HEK293T (cell line): ENCODE data around the gene PPP1R15B.

ENCODE experiments used
- CTCF ChIA-PET: fragments of 350-600 bp; formaldehyde crosslinking; extraction: SDS; loops from one replicate; lab custom pipeline; 2021; ENCODE audit warnings: antibody characterized with exemption, inconsistent platforms; lab: Yijun Ruan, JAX
- POLR2A ChIA-PET: fragments of 350-600 bp; formaldehyde crosslinking; extraction: SDS; loops from one replicate; lab custom pipeline; 2020; ENCODE audit warnings: antibody characterized with exemption, inconsistent platforms; lab: Yijun Ruan, JAX
- DNase-seq: peaks from one replicate; pipeline ENCODE4 v3.0.0; 2012; ENCODE audit warnings: mixed read lengths; ENCODE audit errors: extremely low spot score
- ARNT ChIP-seq: fragments of 450-650 bp; IDR thresholded peaks from 2 replicates; pipeline ENCODE4 v1.6.1; 2017; ENCODE audit warnings: mild to moderate bottlenecking
- BHLHE40 ChIP-seq: fragments of 450-650 bp; IDR thresholded peaks from 2 replicates; pipeline ENCODE4 v1.6.1; 2016; ENCODE audit warnings: mild to moderate bottlenecking, moderate library complexity, borderline replicate concordance
- CTBP1 ChIP-seq: fragments of 450-650 bp; IDR thresholded peaks from 2 replicates; pipeline ENCODE4 v1.6.1; 2016; ENCODE audit warnings: borderline replicate concordance
- ELF4 ChIP-seq: fragments of 450-650 bp; IDR thresholded peaks from 2 replicates; pipeline ENCODE4 v1.6.1; 2017; ENCODE audit warnings: antibody characterized with exemption
- FOXA1 ChIP-seq: fragments of 450-650 bp; IDR thresholded peaks from 2 replicates; pipeline ENCODE4 v1.6.1; 2016; ENCODE audit warnings: mild to moderate bottlenecking
- FOXK2 ChIP-seq: fragments of 450-650 bp; IDR thresholded peaks from 2 replicates; pipeline ENCODE4 v1.6.1; 2016; ENCODE audit warnings: mild to moderate bottlenecking
- FOXM1 ChIP-seq: fragments of 450-650 bp; IDR thresholded peaks from 2 replicates; pipeline ENCODE4 v1.6.1; 2017; ENCODE audit warnings: mild to moderate bottlenecking, borderline replicate concordance
- HDGF ChIP-seq: fragments of 450-650 bp; IDR thresholded peaks from 2 replicates; pipeline ENCODE4 v1.6.1; 2017; ENCODE audit warnings: antibody characterized with exemption, borderline replicate concordance
- L3MBTL2 ChIP-seq: fragments of 450-650 bp; conservative IDR thresholded peaks from 2 replicates; pipeline ENCODE4 v1.6.1; 2016; ENCODE audit warnings: mild to moderate bottlenecking
- LEF1 ChIP-seq: fragments of 450-650 bp; IDR thresholded peaks from 2 replicates; pipeline ENCODE4 v1.6.1; 2017; ENCODE audit warnings: mild to moderate bottlenecking, borderline replicate concordance
- NFRKB ChIP-seq: fragments of 450-650 bp; IDR thresholded peaks from 2 replicates; pipeline ENCODE4 v1.6.1; 2016; ENCODE audit warnings: mild to moderate bottlenecking, moderate library complexity
- SP1 ChIP-seq: fragments of 450-650 bp; IDR thresholded peaks from 2 replicates; pipeline ENCODE4 v1.6.1; 2017
- SUZ12 ChIP-seq: fragments of 450-650 bp; IDR thresholded peaks from 2 replicates; pipeline ENCODE4 v1.6.1; 2016; ENCODE audit warnings: mild to moderate bottlenecking
- TARDBP ChIP-seq: fragments of 450-650 bp; IDR thresholded peaks from 2 replicates; pipeline ENCODE4 v1.6.1; 2016
- ZNF384 ChIP-seq: fragments of 450-650 bp; IDR thresholded peaks from 2 replicates; pipeline ENCODE4 v1.6.1; 2016
- TF ChIP-seq, protein P1 (sequence below): fragments of 450-650 bp; IDR thresholded peaks from 2 replicates; pipeline ENCODE4 v1.6.1; 2016

PPP1R15B gene

DNA sequence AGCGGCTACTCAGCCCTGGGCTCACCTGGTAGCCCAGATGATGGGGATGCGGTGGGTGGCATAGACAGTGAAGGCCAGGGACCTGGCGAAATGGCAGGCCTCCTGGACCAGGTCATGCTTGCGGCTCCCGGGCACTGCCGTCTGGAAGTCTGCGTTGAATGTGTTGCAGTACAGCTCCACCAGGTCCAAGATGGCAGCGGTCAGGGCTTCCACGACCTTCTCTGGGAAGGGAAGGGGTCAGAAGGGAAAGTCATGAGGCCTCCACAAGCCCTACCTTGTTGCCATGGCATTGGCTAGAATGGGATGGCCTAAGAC lies 44.2 kb upstream of the PPP1R15B start:
- CTCF ChIA-PET, result interaction anchor here (2.3 kb wide), 1 partner anchor 10 kb away, joined by 9 read pairs; no protein-coding TSS in a partner anchor
- DNase-seq, result no peak
- TF ChIP-seq, protein P1, sequence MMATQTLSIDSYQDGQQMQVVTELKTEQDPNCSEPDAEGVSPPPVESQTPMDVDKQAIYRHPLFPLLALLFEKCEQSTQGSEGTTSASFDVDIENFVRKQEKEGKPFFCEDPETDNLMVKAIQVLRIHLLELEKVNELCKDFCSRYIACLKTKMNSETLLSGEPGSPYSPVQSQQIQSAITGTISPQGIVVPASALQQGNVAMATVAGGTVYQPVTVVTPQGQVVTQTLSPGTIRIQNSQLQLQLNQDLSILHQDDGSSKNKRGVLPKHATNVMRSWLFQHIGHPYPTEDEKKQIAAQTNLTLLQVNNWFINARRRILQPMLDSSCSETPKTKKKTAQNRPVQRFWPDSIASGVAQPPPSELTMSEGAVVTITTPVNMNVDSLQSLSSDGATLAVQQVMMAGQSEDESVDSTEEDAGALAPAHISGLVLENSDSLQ, result no peak
- TF ChIP-seq SP1, result no peak
- TF ChIP-seq BHLHE40, result no peak
- TF ChIP-seq LEF1, result no peak
- no peak for TF ChIP-seq HDGF
- TF ChIP-seq SUZ12, result no peak
- TF ChIP-seq L3MBTL2, result no peak
- no peak for TF ChIP-seq ELF4
- no peak for TF ChIP-seq NFRKB
- POLR2A ChIA-PET, result no interaction called here

DNA sequence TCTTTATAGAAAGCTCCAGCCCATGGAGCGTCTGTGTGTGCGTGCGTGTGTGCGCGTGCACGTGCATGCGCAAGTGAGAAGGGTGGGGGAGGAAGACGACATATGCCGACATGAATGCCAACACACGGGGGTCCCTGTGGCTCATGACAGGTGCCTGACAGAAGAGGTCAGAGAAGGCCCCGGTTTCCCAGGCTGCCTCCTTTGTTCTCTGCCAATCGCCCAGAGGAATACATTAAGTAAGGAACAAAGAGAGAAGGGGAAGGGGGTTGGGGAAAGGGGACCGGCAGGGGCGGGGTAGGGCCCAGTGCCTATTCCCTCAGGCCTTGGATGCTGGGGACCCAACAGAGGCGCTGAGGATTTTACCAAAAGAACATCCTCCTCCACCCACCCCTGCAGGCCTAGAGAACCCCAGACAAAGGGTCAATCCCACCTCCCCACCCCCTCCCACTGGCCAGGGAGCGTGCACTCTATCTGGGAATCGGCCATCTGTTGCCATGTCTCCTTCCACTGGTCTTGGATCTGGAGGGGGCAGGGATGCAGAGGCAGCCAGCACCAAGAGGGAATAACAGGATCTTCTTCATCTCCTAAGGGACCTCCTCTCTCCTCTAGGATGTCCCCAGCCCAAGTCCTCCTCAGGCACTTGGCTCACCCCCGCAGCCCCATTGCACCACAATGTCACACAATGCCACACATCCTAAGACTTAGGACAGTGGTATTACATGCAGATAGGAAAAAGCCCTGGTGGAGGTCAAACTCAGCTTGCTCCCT lies 43.6 kb upstream of the PPP1R15B start:
- ChIA-PET CTCF (interaction anchor here (2.3 kb wide), 1 partner anchor 9 kb away, joined by 9 read pairs; no protein-coding TSS in a partner anchor), POLR2A (no interaction called here)
- no peak for DNase-seq
- TF ChIP-seq HDGF (no peak), SP1 (no peak), FOXA1 (no peak), SUZ12 (no peak), ZNF384 (no peak), L3MBTL2 (no peak), NFRKB (no peak), FOXK2 (no peak), TARDBP (no peak), BHLHE40 (no peak), FOXM1 (no peak), LEF1 (no peak), ELF4 (no peak), ARNT (no peak), CTBP1 (no peak)
- TF ChIP-seq, protein P1, result no peak

DNA sequence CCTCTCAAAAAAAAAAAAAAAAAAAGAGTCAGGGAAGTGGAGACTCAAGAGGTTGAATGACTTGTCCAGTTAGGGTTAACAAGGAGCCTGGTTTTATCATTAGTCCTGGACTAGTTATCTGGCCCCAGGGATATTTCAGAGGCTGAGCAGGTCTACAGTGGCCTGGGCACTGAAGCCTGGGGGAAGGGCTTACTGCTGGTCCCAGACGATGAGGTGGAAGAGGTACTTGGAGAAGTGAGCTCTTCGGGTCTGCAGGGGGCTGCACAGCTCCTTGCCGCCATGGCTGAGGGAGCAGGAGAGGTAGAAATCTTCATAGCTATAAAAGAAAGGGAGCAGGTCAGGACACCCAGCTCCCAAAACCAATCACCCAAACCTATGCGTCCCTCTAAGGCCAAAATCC lies 42.9 kb upstream of the PPP1R15B start:
- TF ChIP-seq FOXK2 (no peak), L3MBTL2 (no peak), NFRKB (no peak), SP1 (no peak)
- CTCF ChIA-PET, result interaction anchor here (0.7 kb wide), 1 partner anchor 9 kb away, joined by 3 read pairs; no protein-coding TSS in a partner anchor
- no peak for DNase-seq
- POLR2A ChIA-PET, result no interaction called here

DNA sequence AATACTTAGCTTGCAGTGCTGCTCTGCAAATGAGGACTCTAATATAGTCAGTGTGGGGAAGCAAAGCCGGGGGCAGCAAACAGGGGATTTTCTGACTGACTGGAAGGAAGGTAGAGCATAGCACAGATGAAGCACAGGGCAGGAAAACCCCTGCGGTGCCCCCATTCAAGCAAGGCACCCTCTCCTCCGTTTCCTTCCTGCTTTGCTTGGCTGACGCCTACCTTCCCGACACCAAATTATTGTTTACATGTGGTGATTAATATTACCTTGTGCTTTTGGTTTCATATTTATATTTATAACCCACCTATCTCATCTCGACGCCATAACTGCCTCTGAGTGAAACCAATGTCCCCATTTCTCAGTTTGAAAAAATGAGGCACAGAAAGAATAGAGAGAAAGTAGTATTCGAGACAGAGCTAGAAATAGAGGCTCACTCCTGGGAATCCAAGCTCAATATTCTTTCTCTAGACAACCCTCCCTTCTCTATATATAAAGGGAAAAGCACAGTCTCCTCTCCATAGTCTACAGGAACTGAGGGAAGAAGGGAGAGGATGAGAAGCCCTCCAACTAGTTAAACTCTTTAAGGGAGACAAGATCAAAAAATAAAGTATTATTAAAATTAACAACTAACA lies 41.6 kb upstream of the PPP1R15B start:
- POLR2A ChIA-PET, result no interaction called here
- no peak for DNase-seq
- CTCF ChIA-PET, result interaction anchor here (0.6 kb wide), 1 partner anchor 113 kb away, joined by 3 read pairs; no protein-coding TSS in a partner anchor
- TF ChIP-seq L3MBTL2 (no peak), NFRKB (no peak), LEF1 (no peak), SP1 (no peak), TARDBP (no peak), FOXA1 (no peak), FOXK2 (no peak), FOXM1 (no peak), SUZ12 (no peak), BHLHE40 (no peak), ARNT (no peak), HDGF (no peak), CTBP1 (no peak), ELF4 (no peak), ZNF384 (no peak)
- TF ChIP-seq, protein P1, result no peak

DNA sequence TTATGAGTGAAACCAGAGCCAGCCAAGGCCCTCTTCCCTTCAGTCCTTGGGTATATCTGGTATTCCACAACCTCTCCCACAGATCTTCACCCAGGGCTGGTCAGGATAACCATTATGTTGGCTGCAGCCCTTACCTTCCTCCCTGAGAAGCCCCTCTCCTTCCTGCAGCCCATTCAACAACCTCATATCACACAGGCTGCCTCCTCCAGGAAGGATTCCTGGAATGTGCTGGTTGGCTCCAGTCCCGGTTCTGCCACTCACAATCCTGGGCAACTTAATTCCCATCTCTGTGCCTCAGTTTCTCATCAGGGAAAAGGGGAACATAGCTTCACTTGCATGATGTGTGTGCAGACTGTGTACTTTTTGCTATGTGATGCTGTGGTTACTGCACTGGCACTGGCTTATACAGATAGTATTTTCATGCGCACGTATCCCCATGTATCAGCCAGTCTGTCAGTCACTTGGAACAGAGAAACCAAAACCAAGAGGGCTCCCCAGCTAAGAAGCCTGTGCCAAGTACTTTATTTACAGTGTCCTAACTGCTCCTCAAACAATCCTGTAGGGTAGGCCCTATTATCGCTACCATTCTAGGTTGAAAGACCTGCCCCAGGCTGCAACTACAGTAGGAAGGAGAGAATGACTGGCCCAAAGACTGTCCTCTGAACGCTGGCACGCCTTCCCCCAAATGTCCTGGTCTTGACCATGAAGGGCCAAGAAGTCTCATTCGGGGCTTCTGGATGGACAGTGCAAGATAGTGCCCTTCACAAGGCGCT lies 39.9 kb upstream of the PPP1R15B start:
- no peak for DNase-seq
- no peak for TF ChIP-seq LEF1
- no peak for TF ChIP-seq ZNF384
- no peak for TF ChIP-seq L3MBTL2
- CTCF ChIA-PET, result interaction anchor here (0.6 to 0.9 kb wide), 3 partner anchors 21 to 72 kb away, joined by 3 to 10 read pairs (median 3); no protein-coding TSS in a partner anchor

More for the DNA sequence above, 39.9 kb upstream of the PPP1R15B start:
- POLR2A ChIA-PET, result no interaction called here
